ENCODE measurements around the gene SPATA33. TPM values are rescaled to one million over a fixed set of nuclear protein-coding genes. Genes with fewer than 3 reads are reported as not detected.

Gene SPATA33
- total RNA-seq, 1 donor from 2014 or later: 12.3 TPM

- TF ChIP-seq CTCF (IDR thresholded peaks at IDR 0.05; ENCODE audit: insufficient read depth, low read depth, low read length): no peak
- no peak for TF ChIP-seq EZH2 (IDR thresholded peaks at IDR 0.05; ENCODE audit: insufficient read depth, low read length)
- peak overlapping the region; percentile 41 for H3K27ac Mint-ChIP-seq (ENCODE audit: unreplicated experiment)
These were observed 14.7 kb downstream of the SPATA33 start for GRCh38 chr16:89672177-89672941.

DNA sequence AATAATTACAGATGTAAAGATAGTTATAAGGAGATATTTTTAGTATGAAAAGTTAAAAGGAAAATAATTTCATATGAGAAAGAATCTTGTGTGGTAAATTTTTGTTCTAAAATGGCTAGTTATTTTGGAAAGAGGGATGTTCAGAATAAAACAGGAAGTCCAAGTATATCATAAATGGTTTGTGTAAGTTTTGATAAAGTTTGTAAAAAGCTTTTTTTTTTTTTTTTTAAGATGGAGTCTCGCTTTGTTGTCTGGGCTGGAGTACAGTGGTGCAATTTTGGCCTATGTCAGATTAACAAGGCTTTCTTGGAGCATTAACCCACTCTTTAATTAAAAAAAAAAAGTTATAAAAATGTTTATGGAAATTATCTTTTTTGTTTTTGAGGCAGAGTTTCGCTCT is 20.6 kb downstream of the SPATA33 start:
- Mint-ChIP-seq H3K4me3 (ENCODE audit: unreplicated experiment) (no peak overlapping the region), H3K9me3 (ENCODE audit: unreplicated experiment) (peaks cover 8% of the 10 kb centered on the region), H3K36me3 (ENCODE audit: low read depth, unreplicated experiment) (peaks cover 26% of the 10 kb centered on the region), H3K4me1 (ENCODE audit: low read depth, unreplicated experiment) (no peaks in the 10 kb centered on the region), H3K27ac (ENCODE audit: unreplicated experiment) (no peak overlapping the region), H3K27me3 (ENCODE audit: low read depth, unreplicated experiment) (no peaks in the 10 kb centered on the region)
- H3K4me2 ChIP-seq (ENCODE audit: low read length): no peak overlapping the region
- H3K27ac ChIP-seq (ENCODE audit: low read depth, low read length): no peak overlapping the region
- H3K79me2 ChIP-seq (ENCODE audit: insufficient read depth, low read length): no peaks in the 10 kb centered on the region
- TF ChIP-seq CTCF (IDR thresholded peaks at IDR 0.05; ENCODE audit: insufficient read depth, low read depth, low read length) (no peak), EZH2 (IDR thresholded peaks at IDR 0.05; ENCODE audit: insufficient read depth, low read length) (no peak)
- DNase-seq (ENCODE audit: low read depth): no peak
- no peak overlapping the region for H2AFZ ChIP-seq (ENCODE audit: low read depth, low read length)
- H3K9me3 ChIP-seq (ENCODE audit: insufficient read depth, low read depth, low read length): peaks cover 7% of the 10 kb centered on the region
- no peak for FAIRE-seq
- H3K27me3 ChIP-seq (ENCODE audit: insufficient read depth, low read length): no peaks in the 10 kb centered on the region
- no peaks in the 10 kb centered on the region for H4K20me1 ChIP-seq (ENCODE audit: insufficient read depth, low read length)
- H3K9ac ChIP-seq (ENCODE audit: low read length): no peak overlapping the region
- H3K4me1 ChIP-seq (ENCODE audit: insufficient read depth, low read length): no peaks in the 10 kb centered on the region
- no peak overlapping the region for H3K4me3 ChIP-seq (ENCODE audit: insufficient read depth, low read depth, low read length)
- H3K36me3 ChIP-seq (ENCODE audit: insufficient read depth, low read length): no peaks in the 10 kb centered on the region

More at GRCh38 chr16:89672177-89672941, 14.7 kb downstream of the SPATA33 start:
- Mint-ChIP-seq H3K4me3 (ENCODE audit: unreplicated experiment) (no peak overlapping the region), H3K36me3 (ENCODE audit: low read depth, unreplicated experiment) (peaks cover 26% of the 10 kb centered on the region), H3K27me3 (ENCODE audit: low read depth, unreplicated experiment) (no peaks in the 10 kb centered on the region), H3K9me3 (ENCODE audit: unreplicated experiment) (peaks cover 1% of the 10 kb centered on the region), H3K4me1 (ENCODE audit: low read depth, unreplicated experiment) (peaks cover 8% of the 10 kb centered on the region)
- DNase-seq (ENCODE audit: low read depth) (no peak), FAIRE-seq (no peak)
- no peak overlapping the region for H2AFZ ChIP-seq (ENCODE audit: low read depth, low read length)
- H3K27ac ChIP-seq (ENCODE audit: low read depth, low read length): no peak overlapping the region
- no peak overlapping the region for H3K4me3 ChIP-seq (ENCODE audit: insufficient read depth, low read depth, low read length)
- H3K4me2 ChIP-seq (ENCODE audit: low read length): no peak overlapping the region
- H3K9me3 ChIP-seq (ENCODE audit: insufficient read depth, low read depth, low read length): no peaks in the 10 kb centered on the region
- H3K27me3 ChIP-seq (ENCODE audit: insufficient read depth, low read length): no peaks in the 10 kb centered on the region
- H3K4me1 ChIP-seq (ENCODE audit: insufficient read depth, low read length): peaks cover 6% of the 10 kb centered on the region
- H3K36me3 ChIP-seq (ENCODE audit: insufficient read depth, low read length): no peaks in the 10 kb centered on the region
- H4K20me1 ChIP-seq (ENCODE audit: insufficient read depth, low read length): no peaks in the 10 kb centered on the region
- H3K9ac ChIP-seq (ENCODE audit: low read length): no peak overlapping the region
- no peaks in the 10 kb centered on the region for H3K79me2 ChIP-seq (ENCODE audit: insufficient read depth, low read length)

DNA sequence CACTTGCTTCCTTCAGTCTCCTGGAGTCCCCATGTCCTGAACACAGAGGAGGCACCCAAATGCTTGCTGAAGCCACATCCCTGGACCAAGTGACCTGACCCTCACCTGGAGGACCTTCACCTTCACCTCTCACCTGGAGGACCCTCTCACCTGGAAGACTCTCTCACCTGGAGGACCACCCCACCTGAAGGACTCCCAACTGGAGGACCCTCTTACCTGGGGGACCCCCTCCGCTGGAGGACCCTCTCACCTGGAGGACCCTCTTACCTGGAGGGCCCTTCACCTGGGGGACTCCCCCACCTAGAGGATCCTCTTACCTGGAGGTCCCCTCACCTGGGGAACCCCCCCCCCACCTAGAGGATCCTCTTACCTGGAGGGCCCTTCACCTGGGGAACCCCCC is 28.3 kb downstream of the SPATA33 start:
- DNase-seq (ENCODE audit: low read depth) (no peak), FAIRE-seq (no peak)
- Mint-ChIP-seq H3K36me3 (ENCODE audit: low read depth, unreplicated experiment) (peaks cover 24% of the 10 kb centered on the region), H3K27ac (ENCODE audit: unreplicated experiment) (no peak overlapping the region), H3K4me3 (ENCODE audit: unreplicated experiment) (peak overlapping the region; percentile 68), H3K4me1 (ENCODE audit: low read depth, unreplicated experiment) (peaks cover 4% of the 10 kb centered on the region), H3K27me3 (ENCODE audit: low read depth, unreplicated experiment) (no peaks in the 10 kb centered on the region), H3K9me3 (ENCODE audit: unreplicated experiment) (peaks cover 15% of the 10 kb centered on the region)
- Histone ChIP-seq H3K36me3 (ENCODE audit: insufficient read depth, low read length) (peaks cover 3% of the 10 kb centered on the region), H3K27ac (ENCODE audit: low read depth, low read length) (no peak overlapping the region), H2AFZ (ENCODE audit: low read depth, low read length) (no peak overlapping the region), H3K9ac (ENCODE audit: low read length) (no peak overlapping the region), H3K4me3 (ENCODE audit: insufficient read depth, low read depth, low read length) (no peak overlapping the region), H3K4me2 (ENCODE audit: low read length) (peak overlapping the region; percentile 99), H3K79me2 (ENCODE audit: insufficient read depth, low read length) (peaks cover 25% of the 10 kb centered on the region), H3K27me3 (ENCODE audit: insufficient read depth, low read length) (no peaks in the 10 kb centered on the region), H3K4me1 (ENCODE audit: insufficient read depth, low read length) (peaks cover 10% of the 10 kb centered on the region), H3K9me3 (ENCODE audit: insufficient read depth, low read depth, low read length) (peaks cover 3% of the 10 kb centered on the region), H4K20me1 (ENCODE audit: insufficient read depth, low read length) (peaks cover 14% of the 10 kb centered on the region)
- TF ChIP-seq EZH2 (IDR thresholded peaks at IDR 0.05; ENCODE audit: insufficient read depth, low read length): no peak
- no peak for TF ChIP-seq CTCF (IDR thresholded peaks at IDR 0.05; ENCODE audit: insufficient read depth, low read depth, low read length)

Data from astrocyte (in vitro differentiated cells and primary cell).